ENCODE measurements around the gene KCNH1.

KCNH1 gene

GRCh38 chr1:211129776-211130175, 4.2 kb downstream of the KCNH1 start:
- no peak overlapping the region for H3K9ac ChIP-seq (ENCODE audit: low read depth, low read length)

DNA sequence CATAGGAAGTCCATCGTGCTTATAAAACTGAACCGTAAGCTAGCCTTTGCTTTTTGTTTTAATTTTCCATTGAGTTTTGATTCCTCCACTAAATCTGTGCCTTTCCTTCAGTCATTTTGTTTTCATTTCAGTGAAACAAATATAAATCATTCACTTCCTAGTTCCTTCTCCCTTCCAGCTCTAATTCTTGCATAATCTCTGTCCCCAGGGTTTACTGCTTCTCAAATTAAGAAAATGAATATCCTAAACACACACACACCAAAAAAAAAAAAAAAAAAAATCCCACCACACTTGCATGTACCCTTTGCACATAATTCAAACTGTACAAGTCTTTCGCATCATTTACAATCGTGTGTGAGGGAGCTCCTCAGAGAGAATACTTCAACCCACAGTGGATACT, 6.8 kb downstream of the KCNH1 start:
- Histone ChIP-seq H3K4me1 (ENCODE audit: insufficient read depth, low read length) (no peaks in the 10 kb centered on the region), H3K9me3 (ENCODE audit: control insufficient read depth, insufficient read depth, low read length) (no peaks in the 10 kb centered on the region), H3K9ac (ENCODE audit: low read depth, low read length) (no peak overlapping the region), H3K36me3 (ENCODE audit: insufficient read depth, low read length) (no peaks in the 10 kb centered on the region)

More at GRCh38 chr1:211129776-211130175, 4.2 kb downstream of the KCNH1 start:
- Histone ChIP-seq H3K36me3 (ENCODE audit: insufficient read depth, low read length) (no peaks in the 10 kb centered on the region), H3K9me3 (ENCODE audit: control insufficient read depth, insufficient read depth, low read length) (no peaks in the 10 kb centered on the region), H3K4me1 (ENCODE audit: insufficient read depth, low read length) (no peaks in the 10 kb centered on the region)

DNA sequence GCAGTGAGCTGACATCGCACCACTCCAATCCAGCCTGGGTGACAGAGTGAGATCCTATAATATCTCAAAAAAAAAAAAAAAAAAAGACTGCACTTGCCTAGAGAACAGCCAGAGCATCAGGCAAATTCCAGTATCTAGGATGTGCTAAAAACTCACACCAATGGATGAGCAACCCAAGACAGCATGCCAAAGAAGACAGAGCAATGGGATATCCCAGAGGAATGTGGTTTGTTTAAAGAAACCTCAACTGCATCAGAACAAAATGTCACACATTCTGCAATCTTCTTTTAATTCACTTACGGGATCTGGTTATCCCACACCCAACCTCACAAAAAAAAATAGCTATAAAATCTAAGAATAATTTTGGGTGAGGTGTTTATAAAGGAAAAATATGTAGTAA, 7.3 kb downstream of the KCNH1 start:
- Histone ChIP-seq H3K9me3 (ENCODE audit: control insufficient read depth, insufficient read depth, low read length) (no peaks in the 10 kb centered on the region), H3K9ac (ENCODE audit: low read depth, low read length) (no peak overlapping the region), H3K36me3 (ENCODE audit: insufficient read depth, low read length) (no peaks in the 10 kb centered on the region), H3K4me1 (ENCODE audit: insufficient read depth, low read length) (no peaks in the 10 kb centered on the region)

DNA sequence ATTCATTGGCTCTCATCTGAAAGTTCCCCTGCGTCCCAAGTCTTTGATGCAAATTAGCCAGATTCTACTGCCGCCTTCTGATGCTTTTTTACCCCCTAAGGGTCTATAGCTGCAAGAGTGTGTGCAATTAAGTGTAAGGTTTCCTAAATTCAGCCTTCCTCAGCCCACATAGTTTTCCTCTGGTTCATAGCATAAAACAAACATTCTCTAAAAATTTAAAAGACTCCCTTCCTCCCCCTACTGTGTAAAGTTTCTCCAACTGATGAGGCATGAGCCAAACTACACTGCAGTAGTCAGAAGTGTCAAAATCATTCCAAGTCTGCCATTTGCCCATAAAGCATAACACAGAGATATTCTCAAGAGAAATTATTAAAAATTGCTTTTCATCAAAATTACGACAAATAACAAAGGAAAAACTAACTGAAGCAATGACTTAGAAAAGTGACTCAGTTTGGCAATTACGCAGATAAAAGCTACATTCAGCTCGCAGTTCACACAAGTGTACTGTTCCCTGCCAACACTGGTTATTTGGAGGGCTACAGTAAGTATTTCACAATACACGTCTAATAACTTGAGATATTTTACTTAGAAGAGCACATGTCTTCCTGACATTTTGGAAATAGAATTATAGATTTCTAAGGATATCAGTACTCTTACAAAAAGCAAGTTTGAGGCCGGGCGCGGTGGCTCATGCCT, 15.4 kb downstream of the KCNH1 start:
- Histone ChIP-seq H3K4me1 (ENCODE audit: insufficient read depth, low read length) (no peaks in the 10 kb centered on the region), H3K36me3 (ENCODE audit: insufficient read depth, low read length) (no peaks in the 10 kb centered on the region), H3K9me3 (ENCODE audit: control insufficient read depth, insufficient read depth, low read length) (no peaks in the 10 kb centered on the region), H3K9ac (ENCODE audit: low read depth, low read length) (no peak overlapping the region)

DNA sequence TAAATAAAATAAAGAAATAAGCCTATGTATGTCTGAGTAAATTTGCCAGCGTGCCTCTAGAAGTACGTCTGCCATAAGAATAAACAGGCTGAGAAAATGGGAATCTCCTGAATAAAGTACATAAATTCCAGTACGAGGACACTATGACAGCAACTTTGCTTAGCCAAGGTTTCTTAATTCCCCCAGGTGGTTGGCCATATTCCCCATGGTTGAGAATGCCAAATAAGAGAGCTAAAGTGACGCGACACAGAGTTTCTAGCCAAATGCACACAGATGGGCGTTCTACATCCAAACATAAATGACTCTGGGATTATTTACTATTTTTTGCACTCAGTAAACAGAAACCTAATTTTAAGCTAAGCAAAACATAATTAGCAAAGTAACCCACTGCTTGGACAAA, 19.5 kb downstream of the KCNH1 start:
- Histone ChIP-seq H3K9me3 (ENCODE audit: control insufficient read depth, insufficient read depth, low read length) (no peaks in the 10 kb centered on the region), H3K9ac (ENCODE audit: low read depth, low read length) (no peak overlapping the region)

GRCh38 chr1:211113566-211113965, 20.4 kb downstream of the KCNH1 start:
- Histone ChIP-seq H3K9ac (ENCODE audit: low read depth, low read length) (no peak overlapping the region), H3K9me3 (ENCODE audit: control insufficient read depth, insufficient read depth, low read length) (no peaks in the 10 kb centered on the region), H3K4me1 (ENCODE audit: insufficient read depth, low read length) (no peaks in the 10 kb centered on the region), H3K36me3 (ENCODE audit: insufficient read depth, low read length) (no peaks in the 10 kb centered on the region)

More for the DNA sequence above, 19.5 kb downstream of the KCNH1 start:
- Histone ChIP-seq H3K4me1 (ENCODE audit: insufficient read depth, low read length) (no peaks in the 10 kb centered on the region), H3K36me3 (ENCODE audit: insufficient read depth, low read length) (no peaks in the 10 kb centered on the region)

- H3K36me3 ChIP-seq (ENCODE audit: insufficient read depth, low read length) = no peaks in the 10 kb centered on the region
- no peaks in the 10 kb centered on the region for H3K9me3 ChIP-seq (ENCODE audit: control insufficient read depth, insufficient read depth, low read length)
- no peak overlapping the region for H3K9ac ChIP-seq (ENCODE audit: low read depth, low read length)
- H3K4me1 ChIP-seq (ENCODE audit: insufficient read depth, low read length) = no peaks in the 10 kb centered on the region
Observed at GRCh38 chr1:211111351-211111750, 22.6 kb downstream of the KCNH1 start.

- no peaks in the 10 kb centered on the region for H3K9me3 ChIP-seq (ENCODE audit: control insufficient read depth, insufficient read depth, low read length)
- H3K4me1 ChIP-seq (ENCODE audit: insufficient read depth, low read length) = no peaks in the 10 kb centered on the region
- H3K36me3 ChIP-seq (ENCODE audit: insufficient read depth, low read length) = no peaks in the 10 kb centered on the region; the same call in 1 of the 2 replicates
- H3K9ac ChIP-seq (ENCODE audit: low read depth, low read length) = no peak overlapping the region
Observed at GRCh38 chr1:211101481-211101880, 32.5 kb downstream of the KCNH1 start.

DNA sequence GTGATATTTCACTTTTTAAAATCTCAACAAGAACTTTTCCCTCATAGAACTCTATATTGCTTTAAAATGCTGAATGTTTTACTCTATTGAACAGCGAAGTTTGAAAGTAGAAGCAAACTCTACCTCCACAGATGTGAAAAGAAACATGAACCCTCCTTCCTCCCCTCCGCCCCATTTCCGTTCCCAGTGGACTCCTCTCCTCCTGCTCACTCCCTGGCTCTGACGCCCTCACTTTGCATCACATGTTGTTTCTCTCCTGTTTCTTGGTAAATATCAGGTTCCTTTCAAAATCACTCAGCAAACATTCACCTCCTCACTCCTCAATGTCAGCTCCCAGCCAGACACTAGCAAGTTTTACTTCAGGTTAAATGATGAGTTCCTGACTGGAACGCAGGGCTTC, 34.6 kb downstream of the KCNH1 start:
- Histone ChIP-seq H3K4me1 (ENCODE audit: insufficient read depth, low read length) (no peaks in the 10 kb centered on the region), H3K9me3 (ENCODE audit: control insufficient read depth, insufficient read depth, low read length) (no peaks in the 10 kb centered on the region), H3K9ac (ENCODE audit: low read depth, low read length) (no peak overlapping the region), H3K36me3 (ENCODE audit: insufficient read depth, low read length) (no peaks in the 10 kb centered on the region; the same call in 1 of the 2 replicates)

DNA sequence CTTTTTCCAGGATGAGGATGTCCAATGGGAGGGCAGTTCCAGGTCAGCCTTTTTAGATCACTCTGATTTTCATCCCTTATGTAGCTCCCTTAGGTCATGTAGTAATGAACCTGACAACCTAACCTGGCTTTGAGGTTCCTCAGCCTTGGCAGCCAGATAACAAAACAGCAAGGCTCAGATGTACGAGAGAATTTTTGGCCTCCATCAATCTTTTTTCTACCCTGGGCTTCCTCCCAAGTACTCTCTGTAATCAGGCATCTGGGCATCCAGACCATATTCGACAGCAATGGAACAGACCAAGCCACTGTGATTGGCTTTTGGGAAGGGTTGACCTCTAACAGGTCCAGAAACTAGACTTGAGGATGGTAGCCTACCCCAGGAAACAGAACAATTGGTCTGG, 38.6 kb downstream of the KCNH1 start:
- H3K36me3 ChIP-seq (ENCODE audit: insufficient read depth, low read length) = no peaks in the 10 kb centered on the region
- no peak overlapping the region for H3K9ac ChIP-seq (ENCODE audit: low read depth, low read length)
- no peaks in the 10 kb centered on the region for H3K4me1 ChIP-seq (ENCODE audit: insufficient read depth, low read length)
- no peaks in the 10 kb centered on the region; the same call in 1 of the 2 replicates for H3K9me3 ChIP-seq (ENCODE audit: control insufficient read depth, insufficient read depth, low read length)

GRCh38 chr1:211092955-211093354, 41.0 kb downstream of the KCNH1 start:
- no peak overlapping the region for H3K9ac ChIP-seq (ENCODE audit: low read depth, low read length)
- no peaks in the 10 kb centered on the region; the same call in 1 of the 2 replicates for H3K9me3 ChIP-seq (ENCODE audit: control insufficient read depth, insufficient read depth, low read length)

GRCh38 chr1:211091867-211092266, 42.1 kb downstream of the KCNH1 start:
- no peaks in the 10 kb centered on the region for H3K36me3 ChIP-seq (ENCODE audit: insufficient read depth, low read length)
- no peaks in the 10 kb centered on the region; the same call in 1 of the 2 replicates for H3K9me3 ChIP-seq (ENCODE audit: control insufficient read depth, insufficient read depth, low read length)
- H3K4me1 ChIP-seq (ENCODE audit: insufficient read depth, low read length) = no peaks in the 10 kb centered on the region
- no peak overlapping the region for H3K9ac ChIP-seq (ENCODE audit: low read depth, low read length)

More at GRCh38 chr1:211092955-211093354, 41.0 kb downstream of the KCNH1 start:
- H3K4me1 ChIP-seq (ENCODE audit: insufficient read depth, low read length) = no peaks in the 10 kb centered on the region
- H3K36me3 ChIP-seq (ENCODE audit: insufficient read depth, low read length) = no peaks in the 10 kb centered on the region

DNA sequence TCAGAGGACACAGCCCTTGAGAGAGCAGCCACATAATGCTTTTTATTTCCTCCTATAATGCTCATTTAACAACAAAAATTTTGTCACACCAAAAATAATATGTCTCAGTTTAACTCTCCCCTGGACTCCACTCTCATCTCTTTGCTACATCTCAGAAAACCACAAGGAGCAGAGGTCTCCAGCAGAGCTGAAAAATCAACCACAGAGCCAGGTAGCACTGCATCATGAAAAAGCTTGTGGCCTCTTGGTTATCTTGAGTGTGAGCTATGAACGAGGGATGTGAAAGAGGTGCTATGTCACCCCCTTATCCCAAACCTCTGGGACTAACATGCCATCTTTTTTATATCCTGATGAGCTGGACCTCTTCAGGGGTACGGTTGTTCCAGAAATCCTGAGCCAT, 44.4 kb downstream of the KCNH1 start:
- H3K9me3 ChIP-seq (ENCODE audit: control insufficient read depth, insufficient read depth, low read length) = no peaks in the 10 kb centered on the region; the same call in 1 of the 2 replicates
- H3K36me3 ChIP-seq (ENCODE audit: insufficient read depth, low read length) = no peaks in the 10 kb centered on the region

GRCh38 chr1:211088156-211088555, 45.8 kb downstream of the KCNH1 start:
- Histone ChIP-seq H3K36me3 (ENCODE audit: insufficient read depth, low read length) (no peaks in the 10 kb centered on the region), H3K9ac (ENCODE audit: low read depth, low read length) (no peak overlapping the region), H3K4me1 (ENCODE audit: insufficient read depth, low read length) (no peaks in the 10 kb centered on the region), H3K9me3 (ENCODE audit: control insufficient read depth, insufficient read depth, low read length) (no peaks in the 10 kb centered on the region)

More for the DNA sequence above, 44.4 kb downstream of the KCNH1 start:
- no peak overlapping the region for H3K9ac ChIP-seq (ENCODE audit: low read depth, low read length)
- no peaks in the 10 kb centered on the region for H3K4me1 ChIP-seq (ENCODE audit: insufficient read depth, low read length)

- no peaks in the 10 kb centered on the region for H3K36me3 ChIP-seq (ENCODE audit: insufficient read depth, low read length)
- H3K9me3 ChIP-seq (ENCODE audit: control insufficient read depth, insufficient read depth, low read length) = no peaks in the 10 kb centered on the region
Observed at GRCh38 chr1:211082824-211083223, 51.1 kb downstream of the KCNH1 start.

More at GRCh38 chr1:211082824-211083223, 51.1 kb downstream of the KCNH1 start:
- Histone ChIP-seq H3K9ac (ENCODE audit: low read depth, low read length) (no peak overlapping the region), H3K4me1 (ENCODE audit: insufficient read depth, low read length) (no peaks in the 10 kb centered on the region; the same call in 1 of the 2 replicates)
